HepG2 (cell line): ENCODE data around the gene DND1. TPM values are rescaled to one million over a fixed set of nuclear protein-coding genes. Genes with fewer than 3 reads are reported as not detected.

Experiments used
- CENPT ChIP-seq: sonication (generic); formaldehyde crosslinking; IDR thresholded peaks from 2 replicates; pipeline ENCODE4 v1.8.0; 2022; ENCODE audit warnings: low read depth, mild to moderate bottlenecking, moderate library complexity, missing genetic modification reagents
- FOXJ3 ChIP-seq: sonication (generic); formaldehyde crosslinking; IDR thresholded peaks from 2 replicates; pipeline ENCODE4 v1.4.0; 2020; ENCODE audit warnings: missing genetic modification reagents, mild to moderate bottlenecking, borderline replicate concordance
- GRHL1 ChIP-seq: sonication (generic); formaldehyde crosslinking; conservative IDR thresholded peaks from 2 replicates; pipeline ENCODE4 v1.8.0; 2022; ENCODE audit warnings: missing genetic modification reagents
- KAT8 ChIP-seq: IDR thresholded peaks from 2 replicates; pipeline ENCODE4 v1.6.1; 2016; ENCODE audit warnings: missing genetic modification reagents, missing compliant biosample characterization
- KDM5A ChIP-seq: fragments of 200-600 bp; sonication (generic); IDR thresholded peaks from 2 replicates; pipeline ENCODE4 v1.7.0; 2018; ENCODE audit warnings: antibody characterized with exemption, mild to moderate bottlenecking, low read length, borderline replicate concordance
- KDM5B ChIP-seq: sonication (generic); formaldehyde crosslinking; IDR thresholded peaks from 2 replicates; pipeline ENCODE4 v1.4.0; 2020; ENCODE audit warnings: missing genetic modification reagents, mild to moderate bottlenecking, borderline replicate concordance
- KMT2A ChIP-seq: sonication (generic); formaldehyde crosslinking; IDR thresholded peaks from 2 replicates; pipeline ENCODE4 v1.4.0; 2020; ENCODE audit warnings: missing genetic modification reagents
- MTF2 ChIP-seq: sonication (generic); formaldehyde crosslinking; IDR thresholded peaks from 2 replicates; pipeline ENCODE4 v1.5.0; 2020; ENCODE audit warnings: missing genetic modification reagents, borderline replicate concordance
- POLR2AphosphoS2 ChIP-seq: IDR thresholded peaks from 2 replicates; pipeline ENCODE4 v1.6.1; 2011; ENCODE audit warnings: low read depth, low read length, improper control_type of control experiment
- POLR2G ChIP-seq: fragments of 200-400 bp; formaldehyde crosslinking; IDR thresholded peaks from 2 replicates; pipeline ENCODE4 v1.6.1; 2018; ENCODE audit warnings: mild to moderate bottlenecking, low read depth, low read length, moderate library complexity
- SOX5 ChIP-seq: IDR thresholded peaks from 2 replicates; pipeline ENCODE4 v1.6.1; 2016; ENCODE audit warnings: borderline replicate concordance
- SP4 ChIP-seq: sonication (generic); formaldehyde crosslinking; IDR thresholded peaks from 2 replicates; pipeline ENCODE4 v1.8.1; 2023; ENCODE audit warnings: mild to moderate bottlenecking, missing genetic modification reagents
- TCF12 ChIP-seq, 2 experiments: fragments of 450-650 bp in 1 of 2; sonication (generic) in 1 of 2; formaldehyde crosslinking in 1 of 2; IDR thresholded peaks; 2 replicates each; pipeline versions ENCODE4 v1.6.1 to v1.8.0; 2017 to 2022; ENCODE audit warnings: antibody characterized with exemption in 1 of 2, mild to moderate bottlenecking in 1 of 2, missing genetic modification reagents in 1 of 2, moderate library complexity in 1 of 2
- TEF ChIP-seq: sonication (generic); formaldehyde crosslinking; IDR thresholded peaks from 2 replicates; pipeline ENCODE4 v1.5.0; 2020; ENCODE audit warnings: missing genetic modification reagents
- TFDP2 ChIP-seq: sonication (generic); formaldehyde crosslinking; IDR thresholded peaks from 2 replicates; pipeline ENCODE4 v1.4.0; 2020; ENCODE audit warnings: missing genetic modification reagents
- THAP11 ChIP-seq: IDR thresholded peaks from 2 replicates; pipeline ENCODE4 v1.6.1; 2016; ENCODE audit warnings: missing biosample characterization, missing genetic modification reagents
- ZNF17 ChIP-seq: sonication (generic); formaldehyde crosslinking; IDR thresholded peaks from 2 replicates; pipeline ENCODE4 v1.5.0; 2020; ENCODE audit warnings: mild to moderate bottlenecking, missing genetic modification reagents
- ZNF788 ChIP-seq: sonication (generic); formaldehyde crosslinking; IDR thresholded peaks from 2 replicates; pipeline ENCODE4 v1.5.0; 2020; ENCODE audit warnings: mild to moderate bottlenecking, missing genetic modification reagents, borderline replicate concordance
- polyA plus RNA-seq, 8 experiments: library from polyadenylated mRNA; depleted of rRNA in 3 of 8; stranded (reverse) in 7 of 8; unstranded in 1 of 8; fragments of >200 nt; fragmentation: Illumina TruSeq in 4 of 8; extraction: Trizol in 4 of 8; gene quantifications; 2 replicates each; pipeline versions ENCODE4 v1.2.1 to v1.2.3, GENCODE V29; 2011 to 2016; ENCODE audit warnings: low read depth in 4 of 8, missing spikeins in 1 of 8, mixed read lengths in 1 of 8; ENCODE audit not compliant: insufficient read depth in 1 of 8
- total RNA-seq, 5 experiments: library from RNA; depleted of rRNA; stranded (reverse); fragments of >200 nt; fragmentation: Illumina TruSeq; extraction: Trizol; gene quantifications; 2 replicates each; pipeline ENCODE4 v1.2.3, GENCODE V29; 2016; ENCODE audit warnings: low read depth in 1 of 5
- TF ChIP-seq, protein P1 (sequence below): sonication (generic); formaldehyde crosslinking; IDR thresholded peaks from 2 replicates; pipeline ENCODE4 v1.5.0; 2020; ENCODE audit warnings: mild to moderate bottlenecking, missing genetic modification reagents, moderate library complexity
- TF ChIP-seq, protein P2 (sequence below): IDR thresholded peaks from 2 replicates; pipeline ENCODE4 v1.6.1; 2016
- TF ChIP-seq, protein P3 (sequence below): sonication (generic); formaldehyde crosslinking; IDR thresholded peaks from 2 replicates; pipeline ENCODE4 v1.5.0; 2020; ENCODE audit warnings: mild to moderate bottlenecking, missing genetic modification reagents

The DND1 gene
- total and polyA plus RNA-seq, 2 of the 13 experiments (the other 11 are each of a cell fraction or from before 2014, with no cell fraction given): 0.48 to 0.55 TPM

- TF ChIP-seq GRHL1 (CRISPR knock-in tag) (no peak), FOXJ3 (CRISPR knock-in tag) (0 out of 2 replicates have a peak, but pooled peaks have one; percentile 17), KAT8 (peak; percentile 99), TEF (CRISPR knock-in tag) (no peak), CENPT (no peak), TCF12 (IDR thresholded peaks at IDR 0.05) (no peak), TCF12 (CRISPR knock-in tag; IDR thresholded peaks at IDR 0.05) (no peak), ZNF788 (CRISPR knock-in tag) (peak; percentile 57; the same call in 1 of the 2 replicates), ZNF17 (CRISPR knock-in tag) (no peak), POLR2AphosphoS2 (no peak), POLR2G (peak; percentile 93), KDM5B (no peak; the same call in 1 of the 2 replicates), SP4 (no peak), THAP11 (CRISPR knock-in tag) (peak; percentile 95), KDM5A (peak; percentile 98), MTF2 (CRISPR knock-in tag) (no peak), TFDP2 (CRISPR knock-in tag) (0 out of 2 replicates have a peak, but pooled peaks have one; percentile 22), SOX5 (peak; percentile 20; the same call in 1 of the 2 replicates), KMT2A (CRISPR knock-in tag) (peak; percentile 89)
- TF ChIP-seq, protein P1, sequence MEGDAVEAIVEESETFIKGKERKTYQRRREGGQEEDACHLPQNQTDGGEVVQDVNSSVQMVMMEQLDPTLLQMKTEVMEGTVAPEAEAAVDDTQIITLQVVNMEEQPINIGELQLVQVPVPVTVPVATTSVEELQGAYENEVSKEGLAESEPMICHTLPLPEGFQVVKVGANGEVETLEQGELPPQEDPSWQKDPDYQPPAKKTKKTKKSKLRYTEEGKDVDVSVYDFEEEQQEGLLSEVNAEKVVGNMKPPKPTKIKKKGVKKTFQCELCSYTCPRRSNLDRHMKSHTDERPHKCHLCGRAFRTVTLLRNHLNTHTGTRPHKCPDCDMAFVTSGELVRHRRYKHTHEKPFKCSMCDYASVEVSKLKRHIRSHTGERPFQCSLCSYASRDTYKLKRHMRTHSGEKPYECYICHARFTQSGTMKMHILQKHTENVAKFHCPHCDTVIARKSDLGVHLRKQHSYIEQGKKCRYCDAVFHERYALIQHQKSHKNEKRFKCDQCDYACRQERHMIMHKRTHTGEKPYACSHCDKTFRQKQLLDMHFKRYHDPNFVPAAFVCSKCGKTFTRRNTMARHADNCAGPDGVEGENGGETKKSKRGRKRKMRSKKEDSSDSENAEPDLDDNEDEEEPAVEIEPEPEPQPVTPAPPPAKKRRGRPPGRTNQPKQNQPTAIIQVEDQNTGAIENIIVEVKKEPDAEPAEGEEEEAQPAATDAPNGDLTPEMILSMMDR (CRISPR knock-in tag): no peak
- TF ChIP-seq, protein P2, sequence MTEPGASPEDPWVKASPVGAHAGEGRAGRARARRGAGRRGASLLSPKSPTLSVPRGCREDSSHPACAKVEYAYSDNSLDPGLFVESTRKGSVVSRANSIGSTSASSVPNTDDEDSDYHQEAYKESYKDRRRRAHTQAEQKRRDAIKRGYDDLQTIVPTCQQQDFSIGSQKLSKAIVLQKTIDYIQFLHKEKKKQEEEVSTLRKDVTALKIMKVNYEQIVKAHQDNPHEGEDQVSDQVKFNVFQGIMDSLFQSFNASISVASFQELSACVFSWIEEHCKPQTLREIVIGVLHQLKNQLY: peak; percentile 24; the same call in 1 of the 2 replicates
- TF ChIP-seq, protein P3, sequence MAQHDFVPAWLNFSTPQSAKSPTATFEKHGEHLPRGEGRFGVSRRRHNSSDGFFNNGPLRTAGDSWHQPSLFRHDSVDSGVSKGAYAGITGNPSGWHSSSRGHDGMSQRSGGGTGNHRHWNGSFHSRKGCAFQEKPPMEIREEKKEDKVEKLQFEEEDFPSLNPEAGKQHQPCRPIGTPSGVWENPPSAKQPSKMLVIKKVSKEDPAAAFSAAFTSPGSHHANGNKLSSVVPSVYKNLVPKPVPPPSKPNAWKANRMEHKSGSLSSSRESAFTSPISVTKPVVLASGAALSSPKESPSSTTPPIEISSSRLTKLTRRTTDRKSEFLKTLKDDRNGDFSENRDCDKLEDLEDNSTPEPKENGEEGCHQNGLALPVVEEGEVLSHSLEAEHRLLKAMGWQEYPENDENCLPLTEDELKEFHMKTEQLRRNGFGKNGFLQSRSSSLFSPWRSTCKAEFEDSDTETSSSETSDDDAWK (CRISPR knock-in tag): no peak
Measured at GRCh38 chr5:140700177-140701144, 27.1 kb upstream of the DND1 start, which contains the start of gene ZMAT2 (continued).
